ENCODE measurements around the gene IGHMBP2. TPM values are rescaled to one million over a fixed set of nuclear protein-coding genes. Genes with fewer than 3 reads are reported as not detected.

IGHMBP2 gene
- total RNA-seq, 1 experiment from 2014 or later, result 48.7 TPM

GRCh38 chr11:68978626-68978930, 74.9 kb downstream of the IGHMBP2 start:
- TF ChIP-seq CTCF (conservative IDR thresholded peaks at IDR 0.05; ENCODE audit: low read depth, low read length) (no peak), EZH2 (IDR thresholded peaks at IDR 0.05; ENCODE audit: borderline replicate concordance, low read depth, low read length, poor library complexity, severe bottlenecking) (no peak)
- intact Hi-C loops (cut with micrococcal nuclease; ENCODE audit: unreplicated experiment), result no loop called here
- no peaks in the 10 kb centered on the region for H3K9me3 ChIP-seq (ENCODE audit: low read depth, low read length, poor library complexity, severe bottlenecking)
- no peak overlapping the region for H3K4me3 ChIP-seq (ENCODE audit: low read depth, low read length, poor library complexity, severe bottlenecking)
- POLR2A ChIA-PET (ENCODE audit: low non-redundant PET), result no interaction called here
- BruUV-seq (replicated peaks), result no TSS peak
- no peak for DNase-seq (ENCODE audit: low spot score)
- H3K4me1 ChIP-seq (ENCODE audit: insufficient read depth, low read length, poor library complexity, severe bottlenecking), result no peaks in the 10 kb centered on the region
- no peak overlapping the region for H3K27ac ChIP-seq (ENCODE audit: low read depth, low read length, poor library complexity, severe bottlenecking)
- no peaks in the 10 kb centered on the region for H3K36me3 ChIP-seq (ENCODE audit: insufficient read depth, low read length, poor library complexity, severe bottlenecking)
- CTCF ChIA-PET, result no interaction called here
- H3K27me3 ChIP-seq (replicated peaks; ENCODE audit: insufficient read depth, low read depth, low read length, poor library complexity), result no peaks in the 10 kb centered on the region

GRCh38 chr11:68978931-68979594, 75.4 kb downstream of the IGHMBP2 start:
- ChIA-PET POLR2A (ENCODE audit: low non-redundant PET) (no interaction called here), CTCF (no interaction called here)
- H3K36me3 ChIP-seq (ENCODE audit: insufficient read depth, low read length, poor library complexity, severe bottlenecking), result no peaks in the 10 kb centered on the region
- H3K4me1 ChIP-seq (ENCODE audit: insufficient read depth, low read length, poor library complexity, severe bottlenecking), result no peaks in the 10 kb centered on the region
- TF ChIP-seq CTCF (conservative IDR thresholded peaks at IDR 0.05; ENCODE audit: low read depth, low read length), result no peak
- no peak for TF ChIP-seq EZH2 (IDR thresholded peaks at IDR 0.05; ENCODE audit: borderline replicate concordance, low read depth, low read length, poor library complexity, severe bottlenecking)
- DNase-seq (ENCODE audit: low spot score), result no peak
- BruUV-seq (replicated peaks), result no TSS peak
- intact Hi-C loops (cut with micrococcal nuclease; ENCODE audit: unreplicated experiment), result no loop called here
- H3K4me3 ChIP-seq (ENCODE audit: low read depth, low read length, poor library complexity, severe bottlenecking), result no peak overlapping the region
- no peaks in the 10 kb centered on the region for H3K9me3 ChIP-seq (ENCODE audit: low read depth, low read length, poor library complexity, severe bottlenecking)
- no peak overlapping the region for H3K27ac ChIP-seq (ENCODE audit: low read depth, low read length, poor library complexity, severe bottlenecking)
- no peaks in the 10 kb centered on the region for H3K27me3 ChIP-seq (replicated peaks; ENCODE audit: insufficient read depth, low read depth, low read length, poor library complexity)

- no peak for DNase-seq (ENCODE audit: low spot score)
- intact Hi-C loops (cut with micrococcal nuclease; ENCODE audit: unreplicated experiment), result no loop called here
- POLR2A ChIA-PET (ENCODE audit: low non-redundant PET), result no interaction called here
These were observed 76.5 kb downstream of the IGHMBP2 start for GRCh38 chr11:68979931-68980775.

More at GRCh38 chr11:68979931-68980775, 76.5 kb downstream of the IGHMBP2 start:
- BruUV-seq (replicated peaks), result no TSS peak
- Histone ChIP-seq H3K4me3 (ENCODE audit: low read depth, low read length, poor library complexity, severe bottlenecking) (no peak overlapping the region), H3K4me1 (ENCODE audit: insufficient read depth, low read length, poor library complexity, severe bottlenecking) (no peaks in the 10 kb centered on the region), H3K27ac (ENCODE audit: low read depth, low read length, poor library complexity, severe bottlenecking) (no peak overlapping the region), H3K9me3 (ENCODE audit: low read depth, low read length, poor library complexity, severe bottlenecking) (no peaks in the 10 kb centered on the region), H3K36me3 (ENCODE audit: insufficient read depth, low read length, poor library complexity, severe bottlenecking) (no peaks in the 10 kb centered on the region), H3K27me3 (replicated peaks; ENCODE audit: insufficient read depth, low read depth, low read length, poor library complexity) (no peaks in the 10 kb centered on the region)
- CTCF ChIA-PET, result interaction anchor here (1.1 kb wide), 1 partner anchor 33 kb away, joined by 5 read pairs; the partner anchor contains the start of gene MRGPRF
- TF ChIP-seq EZH2 (IDR thresholded peaks at IDR 0.05; ENCODE audit: borderline replicate concordance, low read depth, low read length, poor library complexity, severe bottlenecking) (no peak), CTCF (conservative IDR thresholded peaks at IDR 0.05; ENCODE audit: low read depth, low read length) (no peak)
